HG03520 (cell line): ENCODE data around the gene MUC6.

ENCODE experiments used
- ATAC-seq: cut with Tn5 transposase; IDR thresholded peaks from one replicate; pipeline ENCODE4 v1.9.1; 2021; ENCODE audit warnings: mild to moderate bottlenecking, moderate library complexity; ENCODE audit not compliant: unreplicated experiment

Gene MUC6

GRCh38 chr11:1073261-1073724 is 36.8 kb upstream of the MUC6 start:
- ATAC-seq = no peak

- ATAC-seq = no peak
Measured at GRCh38 chr11:1072821-1073231, 36.3 kb upstream of the MUC6 start.

GRCh38 chr11:1072116-1072820 is 35.8 kb upstream of the MUC6 start:
- no peak for ATAC-seq

GRCh38 chr11:1071571-1072115 is 35.1 kb upstream of the MUC6 start:
- no peak for ATAC-seq

GRCh38 chr11:1070594-1071462 is 34.3 kb upstream of the MUC6 start:
- no peak for ATAC-seq

GRCh38 chr11:1069740-1070139 is 33.2 kb upstream of the MUC6 start:
- ATAC-seq = no peak

- ATAC-seq = no peak
Measured at GRCh38 chr11:1067812-1068496, 31.4 kb upstream of the MUC6 start.

- no peak for ATAC-seq
Measured at GRCh38 chr11:1064167-1064566, 27.6 kb upstream of the MUC6 start.

GRCh38 chr11:1062075-1062820 is 25.7 kb upstream of the MUC6 start:
- no peak for ATAC-seq

GRCh38 chr11:1060852-1061616 is 24.5 kb upstream of the MUC6 start:
- no peak for ATAC-seq

- no peak for ATAC-seq
Measured at GRCh38 chr11:1060410-1060809, 23.9 kb upstream of the MUC6 start.

- ATAC-seq = no peak
Measured at GRCh38 chr11:1059759-1060158, 23.2 kb upstream of the MUC6 start.

GRCh38 chr11:1057806-1058205 is 21.3 kb upstream of the MUC6 start:
- ATAC-seq = no peak

GRCh38 chr11:1055990-1056771 is 19.7 kb upstream of the MUC6 start:
- no peak for ATAC-seq

GRCh38 chr11:1055109-1055703 is 18.7 kb upstream of the MUC6 start:
- no peak for ATAC-seq

GRCh38 chr11:1054143-1055108 is 17.9 kb upstream of the MUC6 start:
- no peak for ATAC-seq

GRCh38 chr11:1053121-1053901 is 16.8 kb upstream of the MUC6 start:
- ATAC-seq = no peak
